Activated naive CD8-positive, alpha-beta T cell (primary cell): ENCODE results near the gene BACE1-AS.

Experiments
- H3K27ac Mint-ChIP-seq: one replicate; pipeline ENCODE4 v1.8.0; 2021; ENCODE audit warnings: mixed read lengths
- H3K27me3 Mint-ChIP-seq: one replicate; pipeline ENCODE4 v1.8.0; 2021; ENCODE audit warnings: mixed read lengths
- H3K36me3 Mint-ChIP-seq: one replicate; pipeline ENCODE4 v1.8.0; 2021; ENCODE audit warnings: mixed read lengths
- H3K4me1 Mint-ChIP-seq: one replicate; pipeline ENCODE4 v1.8.0; 2021; ENCODE audit warnings: low read depth, mixed read lengths
- H3K4me3 Mint-ChIP-seq: one replicate; pipeline ENCODE4 v1.8.0; 2021; ENCODE audit warnings: mild to moderate bottlenecking, mixed read lengths
- H3K9me3 Mint-ChIP-seq: one replicate; pipeline ENCODE4 v1.8.0; 2021; ENCODE audit warnings: low read depth, mixed read lengths

BACE1-AS gene

DNA sequence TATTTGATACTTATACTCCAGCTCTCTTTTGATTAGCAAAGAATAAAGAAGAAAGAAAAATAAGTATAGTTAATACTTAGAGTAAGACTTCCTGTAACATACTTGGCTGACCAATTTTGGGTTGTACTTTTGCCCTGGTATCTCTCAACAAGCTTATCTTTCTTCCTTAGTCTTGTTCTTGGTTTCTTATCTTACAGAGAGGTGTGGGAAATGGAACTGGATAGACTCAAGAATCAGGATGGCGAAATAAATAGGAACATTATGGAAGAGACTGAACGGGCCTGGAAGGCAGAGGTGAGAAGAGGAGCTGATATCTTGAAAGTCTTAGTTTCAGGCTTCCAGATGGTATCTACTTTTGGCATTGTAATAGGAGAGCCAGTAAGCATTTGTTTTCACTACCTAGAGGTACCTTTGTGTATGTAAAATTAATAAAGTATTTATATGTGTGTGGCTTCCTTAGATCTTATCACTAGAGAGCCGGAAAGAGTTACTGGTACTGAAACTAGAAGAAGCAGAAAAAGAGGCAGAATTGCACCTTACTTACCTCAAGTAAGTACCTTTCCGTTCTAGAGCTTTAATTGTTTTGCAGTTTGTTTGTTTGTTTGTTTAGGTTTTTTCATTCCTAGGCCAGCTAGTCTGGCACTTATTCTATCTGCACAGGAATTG is 11.3 kb upstream of the BACE1-AS start:
- Mint-ChIP-seq H3K9me3 (no peaks in the 10 kb centered on the region), H3K4me1 (peaks cover 14% of the 10 kb centered on the region), H3K36me3 (peaks cover 14% of the 10 kb centered on the region), H3K4me3 (peak overlapping the region; percentile 51), H3K27ac (peak overlapping the region; percentile 72), H3K27me3 (no peaks in the 10 kb centered on the region)

DNA sequence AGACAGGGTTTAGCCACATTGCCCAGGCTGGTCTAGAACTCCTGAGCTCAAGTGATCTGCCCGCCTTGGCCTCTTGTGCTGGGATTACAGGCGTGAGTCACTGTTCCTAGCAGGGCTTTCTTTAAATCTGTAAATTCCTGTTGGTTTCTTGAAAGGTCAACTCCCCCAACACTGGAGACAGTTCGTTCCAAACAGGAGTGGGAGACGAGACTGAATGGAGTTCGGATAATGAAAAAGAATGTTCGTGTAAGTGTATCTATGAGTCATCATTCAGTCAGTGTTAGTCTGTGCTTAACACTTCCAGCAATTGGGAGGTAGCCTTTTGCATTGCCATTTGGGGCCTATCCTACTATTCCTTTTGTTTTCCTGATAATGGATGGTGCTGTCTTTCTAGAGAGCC is 10.0 kb upstream of the BACE1-AS start:
- Mint-ChIP-seq H3K27me3 (no peaks in the 10 kb centered on the region), H3K4me3 (no peak overlapping the region), H3K9me3 (no peaks in the 10 kb centered on the region), H3K4me1 (peaks cover 10% of the 10 kb centered on the region), H3K27ac (no peak overlapping the region), H3K36me3 (peaks cover 13% of the 10 kb centered on the region)

DNA sequence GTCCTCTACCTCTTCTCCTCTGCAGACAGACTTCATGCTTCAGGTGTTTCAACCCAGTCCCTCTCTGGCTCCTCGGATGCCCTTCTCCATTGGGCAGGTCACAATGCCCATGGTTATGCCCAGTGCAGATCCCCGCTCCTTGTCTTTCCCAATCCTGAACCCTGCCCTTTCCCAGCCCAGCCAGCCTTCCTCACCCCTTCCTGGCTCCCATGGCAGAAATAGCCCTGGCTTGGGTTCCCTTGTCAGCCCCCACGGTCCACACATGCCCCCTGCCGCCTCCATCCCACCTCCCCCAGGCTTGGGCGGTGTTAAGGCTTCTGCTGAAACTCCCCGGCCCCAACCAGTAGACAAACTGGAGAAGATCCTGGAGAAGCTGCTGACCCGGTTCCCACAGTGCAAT is 9.3 kb upstream of the BACE1-AS start:
- Mint-ChIP-seq H3K9me3 (no peaks in the 10 kb centered on the region), H3K36me3 (peaks cover 15% of the 10 kb centered on the region), H3K27me3 (no peaks in the 10 kb centered on the region), H3K27ac (no peak overlapping the region), H3K4me1 (peaks cover 10% of the 10 kb centered on the region), H3K4me3 (no peak overlapping the region)

DNA sequence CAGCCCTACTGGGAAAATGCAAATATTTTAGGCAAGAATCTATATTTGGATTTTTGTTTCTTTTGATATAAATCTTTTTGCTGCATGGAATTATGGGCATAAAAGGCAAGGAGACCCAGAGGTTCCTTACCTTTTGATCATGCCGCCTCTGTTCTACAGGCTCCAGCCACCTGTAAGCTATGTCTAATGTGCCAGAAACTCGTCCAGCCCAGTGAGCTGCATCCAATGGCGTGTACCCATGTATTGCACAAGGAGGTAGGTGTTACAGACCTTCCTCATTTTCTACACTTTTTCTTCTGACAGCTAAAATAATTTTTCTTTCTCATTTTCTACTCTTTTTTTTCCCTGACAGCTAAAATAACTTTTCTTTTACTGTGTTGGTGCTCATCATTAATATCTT is 8.2 kb upstream of the BACE1-AS start:
- no peak overlapping the region for H3K27ac Mint-ChIP-seq
- H3K36me3 Mint-ChIP-seq = peaks cover 15% of the 10 kb centered on the region
- no peaks in the 10 kb centered on the region for H3K9me3 Mint-ChIP-seq
- H3K4me1 Mint-ChIP-seq = peaks cover 10% of the 10 kb centered on the region
- no peak overlapping the region for H3K4me3 Mint-ChIP-seq
- H3K27me3 Mint-ChIP-seq = no peaks in the 10 kb centered on the region

DNA sequence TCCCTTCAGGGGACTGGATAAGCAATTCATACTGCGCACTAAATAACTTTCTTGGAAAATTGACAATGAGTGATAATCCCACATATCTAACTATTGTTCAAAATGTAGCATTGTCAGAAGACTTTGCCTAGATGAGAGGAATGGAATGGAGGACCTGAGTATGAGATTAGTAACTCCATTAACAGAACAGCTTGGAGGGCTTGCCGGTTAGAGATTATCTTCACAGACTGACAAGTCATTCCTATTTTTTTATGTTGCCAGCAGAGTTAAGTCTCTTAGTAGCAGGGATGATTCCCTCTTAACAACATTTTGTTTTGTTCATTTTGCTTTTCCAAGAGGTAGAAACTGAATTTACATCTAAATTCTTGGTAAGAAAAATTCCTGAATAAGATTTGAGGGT is 7.1 kb upstream of the BACE1-AS start:
- H3K36me3 Mint-ChIP-seq = peaks cover 18% of the 10 kb centered on the region
- H3K27me3 Mint-ChIP-seq = no peaks in the 10 kb centered on the region
- peaks cover 9% of the 10 kb centered on the region for H3K4me1 Mint-ChIP-seq
- H3K9me3 Mint-ChIP-seq = no peaks in the 10 kb centered on the region
- H3K27ac Mint-ChIP-seq = no peak overlapping the region
- H3K4me3 Mint-ChIP-seq = no peak overlapping the region

DNA sequence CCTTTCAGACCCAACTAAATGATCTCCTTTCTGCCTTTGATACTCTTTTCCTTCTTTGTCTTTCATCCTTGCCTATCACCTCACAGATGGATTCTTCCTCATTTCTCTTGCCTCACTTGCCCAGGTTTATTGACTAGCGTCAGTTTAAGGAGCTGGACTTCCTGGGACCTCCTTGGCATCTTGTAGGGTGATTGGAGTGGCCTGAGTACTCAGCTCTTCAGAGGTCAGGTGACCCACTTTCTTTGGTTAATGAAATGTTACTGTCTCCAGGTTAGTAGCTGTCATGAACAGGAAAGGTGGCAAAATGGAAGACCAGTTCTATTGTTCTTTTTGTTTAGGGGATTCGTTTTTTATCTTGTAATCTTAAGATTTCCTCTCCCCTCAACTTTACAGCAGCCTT is 4.6 kb upstream of the BACE1-AS start:
- H3K27ac Mint-ChIP-seq = no peak overlapping the region
- no peak overlapping the region for H3K4me3 Mint-ChIP-seq
- no peaks in the 10 kb centered on the region for H3K4me1 Mint-ChIP-seq
- H3K36me3 Mint-ChIP-seq = peaks cover 17% of the 10 kb centered on the region
- no peaks in the 10 kb centered on the region for H3K9me3 Mint-ChIP-seq
- H3K27me3 Mint-ChIP-seq = no peaks in the 10 kb centered on the region

DNA sequence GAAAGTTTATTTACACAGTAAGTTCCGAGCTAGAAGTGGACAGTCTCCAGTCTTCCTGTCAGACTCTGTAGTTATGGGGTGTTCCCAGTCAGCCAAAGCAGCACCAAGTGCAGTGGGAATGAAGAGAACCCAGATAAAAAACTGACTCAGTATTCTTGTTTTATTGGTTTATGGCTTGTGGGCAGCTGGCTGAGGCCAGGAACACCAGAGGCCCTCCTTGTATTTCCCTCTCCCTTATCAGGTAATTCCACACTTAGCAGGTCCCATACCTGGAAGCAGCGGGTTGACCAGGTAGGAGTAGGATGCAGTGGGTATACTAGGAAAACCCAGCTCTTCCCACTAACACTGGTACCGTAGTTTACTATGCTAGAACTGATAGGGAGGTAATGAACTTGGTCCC is 3.5 kb upstream of the BACE1-AS start:
- peaks cover 10% of the 10 kb centered on the region for H3K36me3 Mint-ChIP-seq
- peak overlapping the region; percentile 46 for H3K27ac Mint-ChIP-seq
- no peak overlapping the region for H3K4me3 Mint-ChIP-seq
- H3K9me3 Mint-ChIP-seq = no peaks in the 10 kb centered on the region
- H3K4me1 Mint-ChIP-seq = no peaks in the 10 kb centered on the region
- H3K27me3 Mint-ChIP-seq = no peaks in the 10 kb centered on the region

DNA sequence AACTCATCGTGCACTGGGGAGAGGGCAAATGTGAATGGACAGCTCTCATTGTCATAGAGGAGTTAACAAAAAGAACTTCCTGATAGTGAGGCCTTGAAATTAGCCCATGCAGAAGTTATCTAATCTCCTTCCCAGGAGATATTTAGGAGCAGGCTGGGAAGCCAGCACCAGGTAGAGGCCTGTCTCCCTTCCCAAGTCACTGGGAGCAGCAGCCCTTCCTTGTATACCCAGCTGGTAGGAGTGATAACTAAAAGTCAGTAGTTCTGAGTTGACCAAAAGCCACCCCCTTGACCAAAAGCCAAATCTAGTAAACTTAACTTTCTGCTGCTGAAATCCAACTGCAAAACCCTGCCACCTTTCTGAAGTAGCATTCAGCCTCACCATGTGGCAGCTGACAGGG is 1.4 kb upstream of the BACE1-AS start:
- H3K27ac Mint-ChIP-seq = no peak overlapping the region

DNA sequence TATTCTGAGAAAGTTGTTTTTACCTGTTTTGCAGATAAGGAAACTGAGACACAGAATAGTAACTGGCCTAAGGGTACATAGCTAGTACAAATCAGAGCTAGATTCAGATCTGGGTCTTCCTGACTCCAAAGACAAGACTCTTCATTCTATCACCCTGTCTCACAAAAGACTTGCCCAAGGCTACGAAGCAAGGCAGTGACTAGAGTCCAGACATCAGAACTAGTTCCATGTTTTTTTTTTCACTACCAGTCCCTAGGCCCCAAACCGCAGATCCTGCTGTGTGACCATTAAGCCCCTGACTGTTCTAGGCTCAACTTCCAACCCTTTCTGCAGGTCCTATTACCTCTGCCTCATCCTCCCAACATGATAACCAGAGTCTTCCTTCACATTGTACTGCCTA is 1.5 kb downstream of the BACE1-AS start:
- H3K4me1 Mint-ChIP-seq = no peaks in the 10 kb centered on the region
- no peaks in the 10 kb centered on the region for H3K9me3 Mint-ChIP-seq
- H3K36me3 Mint-ChIP-seq = peaks cover 5% of the 10 kb centered on the region
- H3K27ac Mint-ChIP-seq = peak overlapping the region; percentile 41
- no peak overlapping the region for H3K4me3 Mint-ChIP-seq
- H3K27me3 Mint-ChIP-seq = no peaks in the 10 kb centered on the region

More for the DNA sequence above, 1.4 kb upstream of the BACE1-AS start:
- Mint-ChIP-seq H3K27me3 (no peaks in the 10 kb centered on the region), H3K4me3 (no peak overlapping the region), H3K9me3 (no peaks in the 10 kb centered on the region), H3K36me3 (peaks cover 10% of the 10 kb centered on the region), H3K4me1 (no peaks in the 10 kb centered on the region)

DNA sequence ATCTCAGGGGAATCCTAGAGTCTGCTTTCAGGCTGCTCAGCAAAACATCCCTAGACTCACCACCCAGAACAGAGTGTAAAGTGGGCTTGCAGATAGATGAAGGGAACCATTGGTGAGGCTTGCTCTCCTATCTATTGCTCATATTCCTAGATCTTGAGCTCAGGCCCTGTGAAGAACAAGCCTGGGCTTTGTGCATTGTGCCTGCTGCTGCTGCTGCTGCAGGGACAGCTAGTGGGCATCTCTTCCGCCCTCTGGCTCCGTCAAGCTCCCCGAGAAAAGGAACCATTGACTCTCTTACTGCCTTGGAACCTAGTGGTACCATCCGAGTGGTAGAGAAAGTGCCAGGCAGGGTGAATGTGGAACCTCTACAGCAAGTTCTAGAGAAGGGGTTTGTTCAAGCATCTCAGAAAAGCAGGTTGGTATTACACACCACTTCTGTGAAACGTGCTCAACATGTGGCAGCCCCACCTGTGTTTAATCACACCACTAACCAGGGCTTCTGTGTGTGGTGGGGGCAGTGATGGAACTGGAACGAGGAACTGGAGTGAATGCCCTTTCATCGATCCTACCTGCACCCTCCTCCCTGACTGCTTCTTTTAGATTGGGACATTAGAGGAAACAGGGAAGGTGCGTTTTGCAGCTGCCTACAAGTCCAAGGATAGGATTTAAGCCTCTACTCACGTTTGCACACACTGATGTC is 4.4 kb downstream of the BACE1-AS start:
- no peaks in the 10 kb centered on the region for H3K27me3 Mint-ChIP-seq

DNA sequence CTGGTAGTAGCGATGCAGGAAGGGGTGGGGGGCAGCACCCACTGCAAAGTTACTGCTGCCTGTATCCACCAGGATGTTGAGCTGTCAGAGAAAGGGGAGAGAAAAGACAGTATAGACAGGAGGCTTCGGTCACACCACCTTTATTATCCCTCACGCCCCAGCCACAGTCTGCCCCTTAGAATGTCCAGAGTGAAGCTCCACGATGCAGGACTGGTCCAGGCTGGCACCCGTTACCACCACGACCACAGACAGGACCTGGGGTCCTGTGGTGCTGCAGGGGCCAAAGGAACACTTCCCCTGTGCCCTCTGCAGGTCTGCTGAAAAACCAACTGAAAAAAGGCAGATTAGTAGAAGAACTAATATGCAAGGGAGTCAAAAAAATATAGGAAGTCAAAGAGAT is 5.7 kb downstream of the BACE1-AS start:
- H3K27ac Mint-ChIP-seq = no peak overlapping the region
- H3K36me3 Mint-ChIP-seq = peaks cover 2% of the 10 kb centered on the region

More for the DNA sequence above, 4.4 kb downstream of the BACE1-AS start:
- Mint-ChIP-seq H3K36me3 (peaks cover 2% of the 10 kb centered on the region), H3K4me3 (no peak overlapping the region), H3K9me3 (no peaks in the 10 kb centered on the region), H3K27ac (no peak overlapping the region), H3K4me1 (no peaks in the 10 kb centered on the region)

DNA sequence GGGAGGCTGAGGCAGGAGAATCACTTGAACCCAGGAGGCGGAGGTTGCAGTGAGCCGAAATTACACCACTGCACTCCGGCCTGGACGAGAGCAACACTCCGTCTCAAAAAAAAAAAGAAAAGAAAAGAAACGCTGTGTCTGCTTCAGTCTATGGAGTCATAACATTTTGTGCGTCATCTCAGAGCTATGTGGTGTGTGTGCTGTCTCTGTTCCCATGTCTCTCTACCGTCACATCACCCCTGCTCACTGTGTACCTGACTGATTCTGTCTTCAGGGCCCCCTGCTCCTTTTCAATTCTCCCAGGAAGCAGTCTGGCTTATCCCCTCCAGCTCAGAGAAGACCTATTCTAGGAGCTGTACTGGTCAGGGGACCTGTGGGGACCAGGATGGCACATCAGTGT is 7.0 kb downstream of the BACE1-AS start:
- Mint-ChIP-seq H3K27me3 (no peaks in the 10 kb centered on the region), H3K9me3 (no peaks in the 10 kb centered on the region), H3K4me3 (no peak overlapping the region), H3K36me3 (peaks cover 2% of the 10 kb centered on the region), H3K27ac (no peak overlapping the region), H3K4me1 (no peaks in the 10 kb centered on the region)

More for the DNA sequence above, 5.7 kb downstream of the BACE1-AS start:
- Mint-ChIP-seq H3K4me1 (no peaks in the 10 kb centered on the region), H3K9me3 (no peaks in the 10 kb centered on the region), H3K27me3 (no peaks in the 10 kb centered on the region), H3K4me3 (no peak overlapping the region)

DNA sequence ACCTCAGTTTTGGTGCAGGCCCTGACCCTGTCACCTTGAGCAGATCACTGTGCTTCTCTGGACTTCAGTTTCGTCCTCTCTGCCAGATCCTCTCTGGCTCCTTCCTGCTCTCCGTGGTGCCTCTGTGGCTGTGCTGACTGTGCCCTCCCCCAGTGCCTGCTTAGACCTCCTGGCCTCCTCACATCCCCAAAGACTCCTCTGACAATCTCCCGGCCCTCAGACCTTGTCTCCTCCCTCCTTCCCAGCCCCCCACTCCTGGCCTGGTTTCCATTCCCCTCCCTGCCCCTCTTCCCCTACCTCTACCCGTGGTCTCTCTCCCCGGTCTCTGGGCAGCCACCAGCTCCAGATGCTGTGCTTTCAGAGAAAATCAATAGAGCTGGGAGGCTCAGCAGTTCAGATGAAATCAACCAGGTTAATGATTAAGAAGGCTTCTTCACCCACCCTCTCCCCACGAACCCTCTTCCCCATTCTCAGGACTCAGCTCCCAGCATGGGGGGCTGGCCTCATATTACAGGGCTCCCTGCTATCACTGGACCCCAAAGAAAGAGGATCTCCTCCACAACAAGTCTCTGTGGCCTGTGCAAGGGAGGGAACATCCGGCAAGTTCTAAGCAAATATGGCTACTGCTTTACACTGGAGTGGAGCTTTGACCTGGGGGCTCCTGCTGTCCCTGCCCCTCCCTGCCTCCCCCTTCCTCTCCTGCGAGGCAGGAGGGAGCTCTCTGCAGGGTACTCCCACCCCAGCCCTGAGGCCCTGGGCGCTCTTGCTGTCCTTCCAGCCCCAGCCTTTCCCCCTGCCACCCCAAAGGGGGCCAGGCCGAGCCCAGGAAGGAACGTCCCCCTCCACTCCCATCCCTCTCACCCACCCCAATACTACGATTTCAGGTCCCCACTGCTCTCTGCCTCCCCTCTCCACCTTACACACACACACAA is 8.5 kb downstream of the BACE1-AS start:
- Mint-ChIP-seq H3K36me3 (peaks cover 2% of the 10 kb centered on the region), H3K27me3 (peaks cover 1% of the 10 kb centered on the region), H3K4me3 (no peak overlapping the region), H3K9me3 (no peaks in the 10 kb centered on the region), H3K4me1 (no peaks in the 10 kb centered on the region), H3K27ac (no peak overlapping the region)

DNA sequence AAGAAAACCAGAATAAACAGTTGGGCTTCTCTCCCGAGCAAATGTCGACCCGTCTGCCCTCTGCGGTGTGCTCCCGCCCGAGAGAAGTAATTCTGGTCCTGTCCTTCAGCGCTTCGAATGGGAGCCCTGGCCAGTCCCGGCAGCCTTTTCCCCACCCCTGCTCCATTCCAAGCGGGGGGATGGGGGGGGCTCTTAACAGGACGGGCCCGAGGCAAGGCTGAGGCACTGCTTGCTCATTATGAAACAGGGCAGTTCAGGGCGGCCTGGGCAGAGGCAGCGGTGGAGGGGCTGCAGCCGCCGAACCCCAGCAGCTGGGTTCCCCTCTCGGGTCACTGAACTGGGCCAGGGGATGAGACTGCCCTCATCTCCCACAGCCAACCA is 9.1 kb downstream of the BACE1-AS start:
- H3K4me1 Mint-ChIP-seq = no peaks in the 10 kb centered on the region
- peaks cover 2% of the 10 kb centered on the region for H3K36me3 Mint-ChIP-seq
- peaks cover 1% of the 10 kb centered on the region for H3K27me3 Mint-ChIP-seq
- H3K9me3 Mint-ChIP-seq = no peaks in the 10 kb centered on the region
- no peak overlapping the region for H3K4me3 Mint-ChIP-seq
- H3K27ac Mint-ChIP-seq = no peak overlapping the region

DNA sequence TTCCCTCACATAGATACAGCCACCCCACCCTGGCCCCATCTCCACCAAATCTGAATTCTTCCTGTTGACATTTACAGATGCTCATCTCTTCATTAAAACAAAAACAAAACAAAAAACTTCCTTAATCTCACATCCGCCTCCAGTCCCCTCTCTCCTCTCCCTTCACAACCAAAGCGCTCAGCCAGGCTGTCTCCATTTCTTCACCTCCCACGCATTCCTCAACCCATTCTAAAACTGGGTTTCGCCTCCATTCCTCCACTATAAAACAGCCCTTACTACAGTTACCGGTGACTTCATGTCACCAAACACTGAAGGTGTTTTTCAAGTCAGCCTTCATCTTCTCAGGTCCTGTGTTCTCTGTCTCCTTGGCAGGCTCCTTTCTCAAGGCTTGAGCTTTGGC is 9.6 kb downstream of the BACE1-AS start:
- H3K36me3 Mint-ChIP-seq = peaks cover 2% of the 10 kb centered on the region
- H3K4me1 Mint-ChIP-seq = no peaks in the 10 kb centered on the region
- no peak overlapping the region for H3K4me3 Mint-ChIP-seq
- H3K27ac Mint-ChIP-seq = no peak overlapping the region
- peaks cover 1% of the 10 kb centered on the region for H3K27me3 Mint-ChIP-seq
- no peaks in the 10 kb centered on the region for H3K9me3 Mint-ChIP-seq
